GM12873 (cell line): ENCODE results near the gene MAPK8IP3.

Experiments
- CTCF ChIP-seq: IDR thresholded peaks from 2 replicates; pipeline ENCODE4 v1.5.1; 2012; ENCODE audit warnings: low read depth, mild to moderate bottlenecking, moderate library complexity, low read length, control low read depth; ENCODE audit not compliant: insufficient read depth; ENCODE audit errors: missing control alignments

The MAPK8IP3 gene

GRCh38 chr16:1713933-1714332 lies 7.9 kb downstream of the MAPK8IP3 start:
- no peak for TF ChIP-seq CTCF

- no peak for TF ChIP-seq CTCF
These were observed 9.2 kb downstream of the MAPK8IP3 start for GRCh38 chr16:1715220-1715619.

GRCh38 chr16:1721372-1721771 lies 15.4 kb downstream of the MAPK8IP3 start:
- no peak for TF ChIP-seq CTCF

GRCh38 chr16:1723450-1724147 lies 17.6 kb downstream of the MAPK8IP3 start:
- peak; percentile 69 for TF ChIP-seq CTCF

- TF ChIP-seq CTCF = no peak
These were observed 18.5 kb downstream of the MAPK8IP3 start for GRCh38 chr16:1724491-1724890.

- TF ChIP-seq CTCF = no peak
These were observed 20.9 kb downstream of the MAPK8IP3 start for GRCh38 chr16:1726661-1727502.
